Measurements from ENCODE around the gene BHLHE23. TPM values are rescaled to one million over a fixed set of nuclear protein-coding genes. Genes with fewer than 3 reads are reported as not detected.

Gene BHLHE23
- total and polyA plus RNA-seq, 12 donors = 0.03 TPM; not detected in 11

DNA sequence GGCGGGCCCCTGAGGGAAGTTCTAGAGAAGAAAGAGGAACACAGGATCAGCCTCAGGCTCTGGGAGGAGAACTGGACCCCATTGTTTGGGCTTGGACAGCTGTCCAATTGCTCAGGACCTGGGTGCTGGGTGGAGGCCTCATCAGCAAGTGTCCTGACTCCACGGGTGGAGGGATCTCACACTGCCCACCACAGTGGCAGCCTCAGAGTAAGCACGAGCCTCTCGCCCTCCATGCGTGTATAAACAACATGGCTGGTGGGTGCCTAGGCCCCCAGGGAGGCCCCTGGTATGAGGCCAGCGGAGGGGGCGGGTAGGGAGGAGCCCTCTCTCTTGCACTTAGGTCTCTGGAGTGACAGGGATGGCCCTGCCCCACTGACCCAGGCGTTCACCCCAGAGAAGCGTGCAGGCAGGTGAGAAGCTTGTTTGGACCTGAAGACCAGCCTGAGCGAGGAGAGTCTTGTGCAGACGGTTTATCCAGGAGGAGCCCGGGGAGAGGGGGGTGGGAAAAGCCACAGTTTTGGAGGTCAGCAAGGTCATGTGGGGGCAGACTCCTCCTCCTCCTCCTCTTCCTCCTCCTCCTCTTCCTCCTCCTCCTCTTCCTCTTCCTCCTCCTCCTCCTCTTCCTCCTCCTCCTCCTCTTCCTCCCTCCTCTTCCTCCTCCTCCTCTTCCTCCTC lies 41.9 kb upstream of the BHLHE23 start:
- Histone ChIP-seq H3K27me3 (peaks cover 0 to 57% (median 32%) of the 10 kb centered on the region in 7 donors), H3K9me3 (peaks cover 0 to 7% (median 0%) of the 10 kb centered on the region in 11 donors), H3K36me3 (no peaks in the 10 kb centered on the region), H3K27ac (no peak overlapping the region), H3K4me1 (no peaks in the 10 kb centered on the region), H3K4me3 (no peak overlapping the region)
- TF ChIP-seq, protein P1, sequence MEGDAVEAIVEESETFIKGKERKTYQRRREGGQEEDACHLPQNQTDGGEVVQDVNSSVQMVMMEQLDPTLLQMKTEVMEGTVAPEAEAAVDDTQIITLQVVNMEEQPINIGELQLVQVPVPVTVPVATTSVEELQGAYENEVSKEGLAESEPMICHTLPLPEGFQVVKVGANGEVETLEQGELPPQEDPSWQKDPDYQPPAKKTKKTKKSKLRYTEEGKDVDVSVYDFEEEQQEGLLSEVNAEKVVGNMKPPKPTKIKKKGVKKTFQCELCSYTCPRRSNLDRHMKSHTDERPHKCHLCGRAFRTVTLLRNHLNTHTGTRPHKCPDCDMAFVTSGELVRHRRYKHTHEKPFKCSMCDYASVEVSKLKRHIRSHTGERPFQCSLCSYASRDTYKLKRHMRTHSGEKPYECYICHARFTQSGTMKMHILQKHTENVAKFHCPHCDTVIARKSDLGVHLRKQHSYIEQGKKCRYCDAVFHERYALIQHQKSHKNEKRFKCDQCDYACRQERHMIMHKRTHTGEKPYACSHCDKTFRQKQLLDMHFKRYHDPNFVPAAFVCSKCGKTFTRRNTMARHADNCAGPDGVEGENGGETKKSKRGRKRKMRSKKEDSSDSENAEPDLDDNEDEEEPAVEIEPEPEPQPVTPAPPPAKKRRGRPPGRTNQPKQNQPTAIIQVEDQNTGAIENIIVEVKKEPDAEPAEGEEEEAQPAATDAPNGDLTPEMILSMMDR (IDR thresholded peaks at IDR 0.05) = no peak
- DNase-seq = no peak
- intact Hi-C loops (cut with DNase I) = no loop called here
- ATAC-seq = no peak
- 87% methylated on average over 12 of the region's 12 CpGs for WGBS, 2 donors

DNA sequence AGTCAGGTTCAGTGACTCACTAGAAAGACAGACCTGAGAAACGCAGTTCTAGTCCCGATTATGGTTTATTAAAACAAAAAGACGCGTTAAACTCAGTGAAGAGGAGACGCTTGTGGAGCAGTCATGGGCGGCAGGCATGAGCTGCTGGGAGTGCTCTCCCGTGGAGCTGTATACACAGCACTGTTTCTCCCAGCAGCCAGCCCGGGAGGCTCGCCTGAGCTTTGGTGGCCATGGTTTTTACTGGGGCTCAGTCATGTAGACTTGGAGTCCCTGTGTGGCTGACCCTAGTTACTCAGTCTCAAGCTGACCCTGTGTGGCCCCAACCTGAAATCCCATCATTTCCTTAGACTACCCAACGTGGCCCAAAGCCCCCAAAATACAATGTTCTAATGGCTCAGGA lies 41.2 kb upstream of the BHLHE23 start:
- no peak overlapping the region for H3K4me3 ChIP-seq
- peaks cover 0 to 61% (median 35%) of the 10 kb centered on the region in 7 donors for H3K27me3 ChIP-seq
- H3K27ac ChIP-seq = no peak overlapping the region
- no peak for ATAC-seq
- intact Hi-C loops (cut with DNase I) = no loop called here
- DNase-seq = no peak
- no peaks in the 10 kb centered on the region for H3K36me3 ChIP-seq
- TF ChIP-seq, protein P1 (IDR thresholded peaks at IDR 0.05) = no peak
- H3K9me3 ChIP-seq = peaks cover 0 to 7% (median 0%) of the 10 kb centered on the region in 11 donors
- no peaks in the 10 kb centered on the region for H3K4me1 ChIP-seq
- WGBS, 2 donors = 90 to 92% methylated on average over 10 of the region's 10 CpGs

DNA sequence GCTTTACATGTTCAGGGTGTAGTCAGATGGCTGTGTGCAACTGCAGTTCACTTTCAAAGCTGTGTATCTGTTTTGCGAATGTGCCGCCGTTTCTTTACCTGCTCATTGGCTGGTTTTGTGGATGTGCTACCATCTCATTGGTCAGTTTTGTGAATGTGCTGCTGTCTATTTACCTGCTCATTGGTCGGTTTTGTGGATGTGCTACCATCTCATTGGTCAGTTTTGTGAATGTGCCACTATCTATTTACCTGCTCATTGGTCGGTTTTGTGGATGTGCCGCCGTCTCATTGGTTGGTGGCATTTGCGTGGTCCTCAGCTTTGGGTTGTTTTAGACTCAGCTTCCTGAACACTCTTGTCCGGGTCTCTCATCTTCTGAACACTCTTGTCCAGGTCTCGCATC lies 40.5 kb upstream of the BHLHE23 start:
- Histone ChIP-seq H3K27ac (no peak overlapping the region), H3K4me1 (no peaks in the 10 kb centered on the region), H3K9me3 (peaks cover 0 to 7% (median 0%) of the 10 kb centered on the region in 11 donors), H3K4me3 (no peak overlapping the region), H3K36me3 (no peaks in the 10 kb centered on the region), H3K27me3 (peaks cover 0 to 61% (median 36%) of the 10 kb centered on the region in 7 donors)
- intact Hi-C loops (cut with DNase I) = no loop called here
- WGBS, 2 donors = 93 to 94% methylated on average over 10 of the region's 10 CpGs
- DNase-seq (no peak), ATAC-seq (no peak)
- TF ChIP-seq, protein P1 (IDR thresholded peaks at IDR 0.05) = no peak

DNA sequence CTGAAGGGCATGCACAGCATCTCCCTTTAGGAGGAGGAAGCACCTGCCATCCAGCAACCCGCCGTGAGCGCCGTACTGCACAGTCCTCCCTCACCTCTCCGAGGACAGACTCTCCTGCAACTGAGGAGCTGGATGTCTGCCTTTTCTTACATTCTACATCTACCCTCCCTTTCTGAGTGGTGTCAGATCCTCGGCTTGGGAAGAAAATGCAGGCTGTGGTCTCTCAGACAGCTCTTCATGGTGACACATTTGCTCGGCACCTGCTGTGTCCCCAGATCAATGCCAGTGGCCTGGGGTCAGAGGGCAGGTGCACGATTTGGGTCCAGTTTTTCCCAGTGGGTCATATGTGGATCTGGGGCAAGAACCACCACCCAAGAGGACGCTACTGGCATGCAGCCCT lies 40.1 kb upstream of the BHLHE23 start:
- H3K4me3 ChIP-seq = no peak overlapping the region
- ATAC-seq = no peak
- H3K4me1 ChIP-seq = no peaks in the 10 kb centered on the region
- no peak for DNase-seq
- WGBS, 2 donors = 76 to 83% methylated on average over 9 of the region's 9 CpGs
- intact Hi-C loops (cut with DNase I) = no loop called here
- peaks cover 0 to 7% (median 0%) of the 10 kb centered on the region in 11 donors for H3K9me3 ChIP-seq
- H3K27me3 ChIP-seq = peaks cover 0 to 60% (median 38%) of the 10 kb centered on the region in 7 donors
- H3K36me3 ChIP-seq = no peaks in the 10 kb centered on the region
- no peak overlapping the region for H3K27ac ChIP-seq
- TF ChIP-seq, protein P1 (IDR thresholded peaks at IDR 0.05) = no peak
